GM19452 (cell line): ENCODE results near the gene CCNB1IP1.
A peak's percentile ranks its signal among the peaks of the same experiment; 100 is the strongest.
"Not testable (repeated sequence)": the region's sequence is repeated elsewhere in the genome, so short reads cannot be mapped to it uniquely, and the experiment has no call there.

Source experiments
- ATAC-seq: cut with Tn5 transposase; IDR thresholded peaks from one replicate; pipeline ENCODE4 v1.9.1; 2021; ENCODE audit not compliant: unreplicated experiment

Gene CCNB1IP1

DNA sequence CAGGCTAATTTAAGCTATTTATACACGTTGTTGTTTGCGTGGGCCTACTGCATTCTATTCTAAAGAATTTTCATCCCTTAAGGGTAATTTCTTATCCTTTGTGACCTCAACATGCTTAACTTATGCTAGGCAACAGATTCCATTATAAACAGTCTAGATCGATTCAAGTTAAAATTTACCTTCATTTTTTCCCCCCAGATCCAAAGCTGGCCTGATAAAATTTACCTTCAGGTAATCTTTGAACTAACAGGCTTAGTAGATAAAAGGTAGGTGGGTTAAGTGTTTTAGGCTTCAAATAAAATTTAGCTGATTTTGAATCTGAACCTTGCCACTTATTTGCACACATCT lies 389 bp upstream of the CCNB1IP1 start:
- ATAC-seq: no peak

DNA sequence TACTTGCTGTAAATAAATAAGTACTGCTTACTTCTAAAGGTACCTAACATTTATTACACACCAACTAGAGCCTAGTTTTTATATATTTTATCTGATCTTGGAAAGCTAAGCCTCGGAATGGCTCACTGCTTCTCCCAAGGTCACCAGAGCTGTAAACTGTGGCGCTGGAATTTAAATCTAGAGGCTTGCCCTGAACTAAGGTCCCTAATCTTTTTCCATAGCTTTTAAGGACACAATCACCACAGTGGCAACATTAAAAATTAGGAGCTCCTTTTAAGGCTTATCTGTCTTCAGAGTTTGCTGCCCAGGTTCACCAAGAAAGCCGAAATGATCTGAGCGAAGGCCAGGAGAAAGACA lies 670 bp downstream of the CCNB1IP1 start:
- ATAC-seq: no peak

- no peak for ATAC-seq
Observed at GRCh38 chr14:20331053-20331613, 1.9 kb downstream of the CCNB1IP1 start.

- no peak for ATAC-seq
Observed at GRCh38 chr14:20329355-20329754, 3.7 kb downstream of the CCNB1IP1 start.

- no peak for ATAC-seq
Observed at GRCh38 chr14:20328705-20329104, 4.4 kb downstream of the CCNB1IP1 start.

DNA sequence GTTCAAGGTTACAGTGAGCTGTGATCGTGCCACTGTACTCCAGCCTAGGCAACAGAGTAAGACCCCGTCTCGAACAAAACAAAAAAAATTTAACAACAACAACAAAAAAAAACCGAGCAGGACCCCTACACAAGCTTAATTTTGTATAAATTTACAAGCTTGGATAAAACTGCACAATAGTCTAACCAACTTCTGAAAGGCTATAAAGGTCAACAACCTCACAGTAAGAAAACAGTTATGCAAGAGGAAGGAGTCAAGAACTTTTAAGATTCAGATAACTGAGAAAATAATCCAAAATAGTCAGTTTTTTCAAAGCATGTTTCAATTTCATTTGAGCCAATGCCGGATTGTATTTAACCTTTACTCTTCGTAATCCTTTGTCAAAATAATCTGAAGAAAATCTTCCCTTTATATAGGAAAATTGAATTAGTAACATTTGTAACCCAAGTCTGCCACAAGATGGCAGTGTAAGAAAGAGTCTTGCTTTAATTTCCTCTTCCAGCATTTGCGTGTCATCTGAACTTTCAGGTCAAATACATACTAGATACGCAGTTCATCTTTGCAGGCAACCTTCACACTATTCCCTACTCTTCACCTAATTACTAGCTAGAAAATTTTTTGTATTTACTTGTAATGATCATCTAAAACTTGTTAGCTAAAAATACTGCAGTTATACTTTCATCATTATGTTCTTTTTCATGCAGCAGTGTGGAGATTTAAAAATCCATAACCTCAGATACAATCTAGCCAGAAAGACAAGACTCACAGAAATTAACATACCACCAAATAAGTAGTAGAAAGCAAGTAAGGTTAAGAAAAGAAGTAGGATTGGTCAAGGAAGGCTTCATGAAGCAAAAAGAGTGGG lies 5.8 kb downstream of the CCNB1IP1 start:
- no peak for ATAC-seq

- no peak for ATAC-seq
Observed at GRCh38 chr14:20317720-20318119, 15.4 kb downstream of the CCNB1IP1 start.

GRCh38 chr14:20314026-20314425 lies 19.1 kb downstream of the CCNB1IP1 start:
- ATAC-seq: no peak

- ATAC-seq: no peak
Observed at GRCh38 chr14:20306079-20306423, 27.0 kb downstream of the CCNB1IP1 start.

- ATAC-seq: peak; percentile 94
Observed at GRCh38 chr14:20305265-20306078, 27.6 kb downstream of the CCNB1IP1 start, which contains the start of gene TTC5. TTC5 (minus strand) TSS chr14:20305951; CDS start chr14:20305937, 14 bp downstream.

GRCh38 chr14:20302042-20302755 lies 30.9 kb downstream of the CCNB1IP1 start:
- no peak for ATAC-seq

GRCh38 chr14:20295067-20295466 lies 38.0 kb downstream of the CCNB1IP1 start:
- ATAC-seq: peak; percentile 82

GRCh38 chr14:20294636-20295035 lies 38.4 kb downstream of the CCNB1IP1 start:
- no peak for ATAC-seq

DNA sequence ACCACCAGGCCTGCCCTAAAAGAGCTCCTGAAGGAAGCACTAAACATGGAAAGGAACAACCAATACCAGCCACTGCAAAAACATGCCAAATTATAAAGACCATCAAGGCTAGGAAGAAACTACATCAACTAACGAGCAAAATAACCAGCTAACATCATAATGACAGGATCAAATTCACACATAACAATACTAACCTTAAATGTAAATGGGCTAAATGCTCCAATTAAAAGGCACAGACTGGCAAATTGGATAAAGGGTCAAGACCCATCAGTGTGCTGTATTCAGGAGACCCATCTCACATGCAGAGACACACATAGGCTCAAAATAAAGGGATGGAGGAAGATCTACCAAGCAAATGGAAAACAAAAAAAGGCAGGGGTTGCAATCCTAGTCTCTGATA lies 51.1 kb downstream of the CCNB1IP1 start:
- ATAC-seq: not testable (repeated sequence)

GRCh38 chr14:20280265-20280664 lies 52.8 kb downstream of the CCNB1IP1 start:
- ATAC-seq: not testable (repeated sequence)

DNA sequence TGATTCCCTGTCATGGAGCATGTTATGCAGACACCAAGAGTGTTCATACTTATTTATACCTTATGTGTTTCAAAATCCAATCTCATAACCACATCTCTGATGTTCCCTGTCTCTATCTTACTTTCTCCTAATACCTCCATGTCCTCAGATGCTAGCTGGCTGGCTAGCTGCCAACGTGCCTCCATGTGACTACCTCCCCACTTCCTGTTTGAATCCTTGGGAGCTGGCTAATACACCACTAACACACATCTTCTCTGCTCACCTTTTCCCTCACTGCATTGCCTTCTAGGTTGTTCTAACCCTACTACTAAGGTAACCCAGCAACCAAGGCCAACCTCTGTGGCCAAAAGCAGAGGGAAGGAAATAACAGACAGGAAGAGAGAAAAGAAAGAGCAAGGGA lies 54.7 kb downstream of the CCNB1IP1 start:
- ATAC-seq: no peak

- ATAC-seq: no peak
Observed at GRCh38 chr14:20277409-20277808, 55.7 kb downstream of the CCNB1IP1 start.

DNA sequence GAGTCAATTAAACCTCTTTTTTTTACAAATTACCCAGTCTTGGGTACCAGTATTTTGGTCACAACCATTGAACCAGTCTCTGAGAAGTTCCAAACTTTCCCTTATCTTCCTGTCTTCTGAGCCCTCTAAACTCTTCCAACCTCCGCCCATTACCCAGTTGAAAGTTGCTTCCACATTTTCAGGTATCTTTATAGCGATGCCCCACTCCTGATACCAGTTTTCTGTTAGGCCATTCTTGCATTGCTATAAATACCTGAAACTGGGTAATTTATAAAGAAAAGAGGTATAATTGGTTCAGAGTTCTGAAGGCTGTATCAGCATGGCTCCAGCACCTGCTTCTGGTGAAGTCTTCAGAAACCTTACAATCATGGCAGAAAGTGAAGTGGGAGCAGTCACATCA lies 59.0 kb downstream of the CCNB1IP1 start:
- no peak for ATAC-seq

- not testable (repeated sequence) for ATAC-seq
Observed at GRCh38 chr14:20264361-20264760, 68.7 kb downstream of the CCNB1IP1 start.

DNA sequence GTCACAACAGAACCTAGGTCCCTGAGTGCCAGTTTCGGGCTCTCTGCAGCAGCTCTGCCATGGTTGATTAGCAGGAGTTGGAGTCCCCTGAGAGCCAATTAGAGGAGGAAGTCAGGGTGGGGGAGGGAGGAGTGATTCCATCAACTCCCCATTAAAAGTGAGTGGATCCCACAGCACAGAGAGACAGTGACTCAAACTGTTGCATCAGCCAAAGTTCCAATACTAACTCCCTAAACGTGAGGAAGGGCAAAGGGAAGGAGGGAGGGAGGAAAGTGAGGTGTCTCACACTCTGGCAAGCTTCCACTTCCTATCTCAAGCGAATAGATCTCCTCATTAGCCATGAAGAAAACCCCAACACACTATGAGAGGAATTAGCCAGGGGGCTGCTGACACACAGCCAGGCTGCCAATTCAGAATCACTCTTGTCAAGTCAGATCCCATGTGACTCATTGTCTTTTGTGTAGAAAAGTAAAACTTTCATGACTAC lies 70.4 kb downstream of the CCNB1IP1 start:
- ATAC-seq: no peak
